GM21367 (cell line): ENCODE data around the gene PFKFB3.

Source experiments
- ATAC-seq: cut with Tn5 transposase; IDR thresholded peaks from one replicate; pipeline ENCODE4 v1.9.1; 2021; ENCODE audit not compliant: unreplicated experiment

PFKFB3 gene

DNA sequence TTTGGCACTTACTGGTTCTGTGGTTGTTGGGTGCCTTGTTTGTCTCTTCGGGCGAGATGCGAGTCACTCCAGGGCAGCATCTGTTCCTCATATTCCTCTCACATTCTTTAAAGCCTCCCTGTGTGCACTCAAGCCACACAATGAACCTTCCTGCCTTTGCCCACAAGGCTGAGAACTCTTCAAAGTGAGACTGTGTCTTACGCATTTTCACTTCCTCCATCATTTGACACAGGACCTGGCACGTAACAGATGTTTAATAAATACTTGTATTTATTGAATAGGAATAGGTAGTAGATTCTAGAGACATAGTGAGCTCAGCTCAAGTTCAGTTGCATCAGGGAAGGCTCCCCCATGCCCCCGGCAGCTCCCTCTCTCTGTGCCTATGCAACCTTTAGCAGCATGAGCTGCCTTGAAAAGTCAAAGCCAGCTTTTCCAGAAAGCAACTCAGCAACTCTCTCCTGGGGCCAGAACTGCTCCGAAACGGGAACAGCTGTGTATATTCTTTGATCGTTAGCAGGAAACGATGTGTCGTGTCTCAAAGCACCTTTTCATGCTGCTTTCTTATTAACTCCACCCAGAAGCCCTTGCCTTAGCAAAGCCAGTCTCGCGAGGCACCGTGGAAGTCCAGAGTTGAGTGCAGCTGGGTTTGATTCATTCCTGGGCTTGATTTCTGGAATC, 97.5 kb downstream of the PFKFB3 start:
- ATAC-seq = peak; percentile 89

GRCh38 chr10:6300784-6301460, 98.2 kb downstream of the PFKFB3 start:
- no peak for ATAC-seq

- ATAC-seq = no peak
Observed at GRCh38 chr10:6301488-6302075, 98.8 kb downstream of the PFKFB3 start.
